GM10266 (cell line): ENCODE data around the gene SHANK1.

Source experiments
- DNase-seq: peaks from one replicate; pipeline ENCODE4 v3.0.0; 2012; ENCODE audit errors: extremely low spot score
- TF ChIP-seq, protein P1 (sequence below): IDR thresholded peaks from 2 replicates; pipeline ENCODE4 v1.5.1; 2012; ENCODE audit warnings: mild to moderate bottlenecking, low read depth; ENCODE audit not compliant: control insufficient read depth, insufficient read depth; ENCODE audit errors: missing control alignments

SHANK1 gene

DNA sequence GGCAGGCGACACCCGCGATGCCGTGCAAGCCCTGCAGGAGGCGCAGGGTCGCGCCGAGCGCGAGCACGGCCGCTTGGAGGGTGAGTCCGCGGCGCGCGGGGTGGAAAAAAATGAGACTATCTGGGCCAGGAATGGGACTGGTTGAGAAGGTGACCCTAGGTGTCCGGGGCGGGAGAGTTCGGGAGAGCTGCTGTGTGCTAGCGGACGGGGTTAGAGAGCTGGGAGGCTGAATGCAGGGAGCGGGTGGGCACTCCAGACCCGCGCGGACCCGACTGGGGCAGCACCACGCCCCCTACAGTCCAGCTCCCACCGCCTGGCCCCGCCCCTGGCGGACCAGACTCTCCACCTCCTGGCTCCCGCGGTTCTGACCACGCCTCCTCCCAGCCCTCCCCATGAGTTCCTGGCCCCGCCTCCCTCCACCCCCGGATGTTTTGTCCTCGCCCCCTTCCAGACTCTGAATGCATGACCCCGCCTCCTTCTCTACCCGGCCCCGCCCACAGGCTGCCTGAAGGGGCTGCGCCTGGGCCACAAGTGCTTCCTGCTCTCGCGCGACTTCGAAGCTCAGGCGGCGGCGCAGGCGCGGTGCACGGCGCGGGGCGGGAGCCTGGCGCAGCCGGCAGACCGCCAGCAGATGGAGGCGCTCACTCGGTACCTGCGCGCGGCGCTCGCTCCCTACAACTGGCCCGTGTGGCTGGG, 5.1 kb upstream of the SHANK1 start:
- DNase-seq, result peak; percentile 100
- TF ChIP-seq, protein P1, sequence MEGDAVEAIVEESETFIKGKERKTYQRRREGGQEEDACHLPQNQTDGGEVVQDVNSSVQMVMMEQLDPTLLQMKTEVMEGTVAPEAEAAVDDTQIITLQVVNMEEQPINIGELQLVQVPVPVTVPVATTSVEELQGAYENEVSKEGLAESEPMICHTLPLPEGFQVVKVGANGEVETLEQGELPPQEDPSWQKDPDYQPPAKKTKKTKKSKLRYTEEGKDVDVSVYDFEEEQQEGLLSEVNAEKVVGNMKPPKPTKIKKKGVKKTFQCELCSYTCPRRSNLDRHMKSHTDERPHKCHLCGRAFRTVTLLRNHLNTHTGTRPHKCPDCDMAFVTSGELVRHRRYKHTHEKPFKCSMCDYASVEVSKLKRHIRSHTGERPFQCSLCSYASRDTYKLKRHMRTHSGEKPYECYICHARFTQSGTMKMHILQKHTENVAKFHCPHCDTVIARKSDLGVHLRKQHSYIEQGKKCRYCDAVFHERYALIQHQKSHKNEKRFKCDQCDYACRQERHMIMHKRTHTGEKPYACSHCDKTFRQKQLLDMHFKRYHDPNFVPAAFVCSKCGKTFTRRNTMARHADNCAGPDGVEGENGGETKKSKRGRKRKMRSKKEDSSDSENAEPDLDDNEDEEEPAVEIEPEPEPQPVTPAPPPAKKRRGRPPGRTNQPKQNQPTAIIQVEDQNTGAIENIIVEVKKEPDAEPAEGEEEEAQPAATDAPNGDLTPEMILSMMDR, result peak; percentile 55

DNA sequence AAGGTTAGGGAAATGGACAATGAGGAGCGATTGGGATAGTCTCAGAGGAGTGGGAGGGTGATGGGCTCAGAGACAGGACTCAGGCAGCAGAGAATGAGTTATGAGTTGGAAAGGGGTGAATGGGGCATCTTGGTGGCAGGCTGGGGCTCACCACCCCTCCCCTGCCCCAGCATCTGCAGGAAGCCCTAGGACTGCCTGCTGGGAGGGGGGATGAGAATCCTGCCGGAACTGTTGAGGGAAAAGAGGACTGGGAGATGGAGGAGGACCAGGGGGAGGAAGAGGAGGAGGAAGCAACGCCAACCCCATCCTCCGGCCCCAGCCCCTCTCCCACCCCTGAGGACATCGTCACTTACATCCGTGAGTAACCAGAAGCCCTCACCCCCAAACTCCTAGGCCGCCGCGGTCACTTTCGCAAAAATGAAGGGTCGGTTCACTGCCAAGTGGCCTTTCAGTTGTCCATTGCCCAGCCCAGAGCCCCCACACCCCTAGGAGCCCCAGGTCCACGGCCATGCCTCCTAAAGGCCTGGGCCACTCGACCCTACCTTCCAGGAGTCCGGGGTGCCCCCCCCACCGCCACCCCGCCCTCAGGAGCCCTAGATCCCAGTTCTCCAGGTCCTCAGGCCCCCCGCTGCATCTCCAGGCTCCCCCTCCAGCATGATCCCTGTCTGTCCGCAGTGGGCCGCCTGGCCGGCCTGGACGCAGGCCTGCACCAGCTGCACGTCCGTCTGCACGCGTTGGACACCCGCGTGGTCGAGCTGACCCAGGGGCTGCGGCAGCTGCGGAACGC, 4.3 kb upstream of the SHANK1 start:
- no peak for DNase-seq
- TF ChIP-seq, protein P1, result no peak

DNA sequence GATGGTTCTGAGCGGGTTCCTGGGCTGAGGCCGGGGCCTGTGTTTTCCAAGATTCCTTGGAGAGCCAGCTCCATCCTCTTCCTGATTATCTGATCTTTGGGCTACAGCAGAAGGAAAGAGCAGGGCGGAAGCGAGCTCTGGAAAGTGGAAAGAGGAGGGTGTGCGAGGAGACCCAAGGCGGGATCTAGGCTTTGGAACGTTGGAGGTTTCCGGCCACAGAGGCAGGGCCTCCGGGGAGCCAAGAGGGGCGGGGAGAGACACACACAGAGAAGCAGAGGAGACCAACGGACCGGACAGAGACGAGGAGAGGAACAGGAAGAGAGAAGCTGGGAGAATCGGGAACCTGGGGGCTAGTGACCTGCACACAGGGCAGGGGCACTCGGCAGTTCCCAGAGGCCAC, 3.5 kb upstream of the SHANK1 start, which contains the start of gene CLEC11A:
Gene CLEC11A, plus strand, starts transcription at position 296 of the 400 bp plus-strand sequence. CDS start 162 bp downstream, outside the sequence.
- DNase-seq, result no peak
- TF ChIP-seq, protein P1, result no peak

DNA sequence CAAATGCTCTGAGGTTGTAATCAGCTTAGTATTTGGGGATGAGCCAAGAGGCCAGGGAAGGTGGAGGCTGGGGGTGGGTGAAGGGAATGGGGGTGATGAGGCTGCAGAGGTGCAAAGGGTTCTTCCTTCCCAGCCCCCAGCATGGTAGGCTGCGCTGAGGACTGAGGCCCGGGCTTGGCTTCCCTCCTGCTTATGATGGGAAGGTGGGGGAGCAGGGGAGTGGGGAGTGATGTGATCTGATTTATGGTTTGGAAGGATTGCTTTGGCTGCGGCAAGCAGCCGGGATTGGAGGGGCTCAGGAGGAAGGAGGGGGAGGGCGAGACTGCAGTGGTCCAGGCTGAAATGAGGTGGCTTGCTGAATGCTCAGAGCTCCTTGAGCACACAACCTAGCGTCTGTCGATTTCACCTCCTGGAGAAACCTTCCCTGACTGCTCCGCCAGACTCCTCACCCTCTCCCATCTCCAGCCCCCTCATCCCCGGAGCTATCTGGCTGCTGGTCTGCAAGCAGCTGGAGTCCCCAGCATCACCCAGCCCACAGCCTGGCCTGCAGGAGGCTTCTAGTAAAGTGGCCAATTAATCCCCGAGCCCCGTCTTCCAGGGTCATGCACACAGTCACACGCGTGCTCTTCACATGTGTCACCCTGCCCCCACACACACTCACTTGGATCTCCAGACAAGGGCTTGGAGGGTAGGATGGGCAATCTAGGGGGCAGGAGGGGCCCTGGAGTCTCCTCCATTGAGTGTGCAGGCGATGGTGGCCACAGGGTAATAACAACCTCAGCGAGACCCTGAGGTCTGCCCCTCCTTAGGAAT, 2.8 kb upstream of the SHANK1 start:
- DNase-seq, result no peak
- TF ChIP-seq, protein P1, result no peak

DNA sequence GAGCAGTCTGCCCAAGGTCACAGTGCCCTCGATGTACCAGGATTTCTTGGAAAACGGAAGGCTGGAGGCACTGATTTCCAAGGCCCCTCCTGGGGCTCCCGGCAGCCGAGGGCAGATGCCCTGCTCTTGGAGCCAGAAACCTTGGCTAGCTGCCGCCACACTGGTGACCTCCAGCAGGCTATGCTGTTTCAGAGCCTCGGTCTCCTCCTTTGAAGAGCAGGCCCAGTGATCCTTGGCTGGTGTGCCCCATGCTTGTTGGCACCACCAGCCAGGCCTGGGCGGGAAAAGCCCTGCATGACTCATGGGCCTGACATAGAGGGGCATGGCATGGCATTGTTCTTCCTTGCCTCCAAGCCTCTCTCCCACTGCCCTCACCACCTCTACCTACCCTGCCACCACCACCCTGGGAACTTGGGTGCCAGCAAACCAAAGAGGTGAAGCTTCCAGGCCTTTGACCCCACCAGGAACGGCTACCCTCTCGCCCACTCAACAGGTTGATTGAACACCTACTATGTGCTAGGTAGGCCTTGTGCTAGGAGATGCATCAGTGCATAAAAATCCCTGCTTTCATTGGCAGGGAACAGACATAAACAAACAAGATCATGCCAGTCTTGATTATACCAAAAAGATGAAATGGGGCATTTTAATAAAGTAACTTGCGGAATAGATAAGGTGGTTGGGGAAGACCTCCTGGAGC, 2.0 kb upstream of the SHANK1 start:
- TF ChIP-seq, protein P1, result no peak
- no peak for DNase-seq

DNA sequence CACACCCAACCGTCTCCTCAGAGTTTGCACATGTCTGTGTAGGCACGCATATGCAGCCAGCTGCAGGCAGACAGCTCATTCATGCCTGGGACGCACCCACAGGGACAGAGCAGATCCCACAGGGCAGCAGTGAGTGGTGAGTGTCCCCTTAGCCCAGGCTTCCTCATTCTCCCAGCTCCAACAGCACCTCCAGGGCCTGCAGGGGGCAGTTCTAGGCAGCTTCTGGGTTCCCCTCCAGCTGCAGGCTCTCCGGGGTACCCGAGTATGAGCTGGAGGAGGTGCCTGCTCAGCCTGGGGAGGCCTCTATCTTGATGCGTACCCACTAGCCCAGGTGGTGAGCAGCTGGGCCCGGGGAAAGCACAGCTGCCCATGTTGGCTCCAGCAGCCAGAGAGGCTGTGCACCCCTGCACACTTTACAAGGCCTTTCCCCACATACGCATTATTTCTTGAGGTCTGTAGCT, 1.3 kb upstream of the SHANK1 start:
- TF ChIP-seq, protein P1, result no peak
- DNase-seq, result peak; percentile 27
